ENCODE results near the gene CASD1.

GRCh38 chr7:94594882-94595281 is 85.3 kb downstream of the CASD1 start:
- TF ChIP-seq POLR2AphosphoS5 (IDR thresholded peaks at IDR 0.05; ENCODE audit: borderline replicate concordance, low read depth, low read length) (no peak), EZH2 (IDR thresholded peaks at IDR 0.05) (no peak)
